ENCODE data around the gene TMBIM4.

DNA sequence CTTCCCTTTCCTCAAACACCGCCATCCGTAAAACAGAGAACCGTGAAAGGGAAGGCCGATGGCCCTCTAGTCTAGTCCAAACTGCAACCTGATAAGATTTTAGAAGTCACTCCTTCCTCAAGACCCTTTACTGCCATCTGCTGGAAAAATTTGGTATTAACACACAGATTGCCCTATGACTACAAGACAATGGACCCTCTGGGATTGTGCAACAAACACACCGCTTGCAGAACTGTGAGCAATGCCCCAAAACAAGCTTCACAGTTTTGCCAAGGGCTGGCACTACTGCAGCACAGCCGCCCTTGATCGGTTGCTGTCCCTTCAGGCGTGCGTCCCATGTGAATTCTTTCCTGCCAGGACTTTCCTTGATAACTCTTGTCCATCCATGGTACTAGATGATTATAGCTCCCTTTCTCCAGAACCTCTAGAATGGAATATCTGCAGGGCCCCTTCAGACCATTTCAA, 62.3 kb downstream of the TMBIM4 start:
- TF ChIP-seq YY1 (IDR thresholded peaks at IDR 0.05; ENCODE audit: extremely low read depth, insufficient replicate concordance, low read depth, low read length) = peak; percentile 77
- TF ChIP-seq, protein P1, sequence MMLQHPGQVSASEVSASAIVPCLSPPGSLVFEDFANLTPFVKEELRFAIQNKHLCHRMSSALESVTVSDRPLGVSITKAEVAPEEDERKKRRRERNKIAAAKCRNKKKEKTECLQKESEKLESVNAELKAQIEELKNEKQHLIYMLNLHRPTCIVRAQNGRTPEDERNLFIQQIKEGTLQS (IDR thresholded peaks at IDR 0.05) = no peak
- no peak for TF ChIP-seq POLR2A (IDR thresholded peaks at IDR 0.05; ENCODE audit: borderline replicate concordance, extremely low read depth, insufficient read depth, insufficient read length)
- TF ChIP-seq JUND (IDR thresholded peaks at IDR 0.05) = no peak
- peak; percentile 81 to 91 (median 83) for TF ChIP-seq CTCF (IDR thresholded peaks at IDR 0.05 in 2 of 3, conservative IDR thresholded peaks at IDR 0.05 in 1 of 3; ENCODE audit: borderline replicate concordance in 1 of 3, insufficient read depth in 1 of 3, low read depth in 2 of 3, low read length in 2 of 3)
- TF ChIP-seq EZH2phosphoT487 (IDR thresholded peaks at IDR 0.05; ENCODE audit: borderline replicate concordance) = no peak
- 0 out of 2 replicates have a peak, but pooled peaks have one; percentile 41 for TF ChIP-seq POLR2AphosphoS5 (IDR thresholded peaks at IDR 0.05; ENCODE audit: low read depth, low read length)
- no peak for TF ChIP-seq SP1 (IDR thresholded peaks at IDR 0.05; ENCODE audit: low read depth)
- TF ChIP-seq EGR1 (IDR thresholded peaks at IDR 0.05; ENCODE audit: low read depth) = no peak
- TF ChIP-seq SRF (IDR thresholded peaks at IDR 0.05; ENCODE audit: low read depth) = no peak
